A549 (cell line): Measurements from ENCODE around the gene LRRFIP2. TPM values are rescaled to one million over a fixed set of nuclear protein-coding genes. Genes with fewer than 3 reads are reported as not detected.

Source experiments
- ATAC-seq, 2 experiments: fragments of 200-7000 bp in 1 of 2; fragments of >200 bp in 1 of 2; cut with Nextera tagmentation in 1 of 2; cut with Tn5 transposase in 1 of 2; 3 replicates each; pipeline versions ENCODE4 v1.8.0 to v1.9.1; 2018 to 2020; ENCODE audit warnings: mild to moderate bottlenecking in 1 of 2, moderate library complexity in 1 of 2
- CTCF ChIA-PET: fragments of 300-600 bp; sonication (Branson Sonifier 250); formaldehyde crosslinking; extraction: SDS; loops from one replicate; lab custom pipeline; 2021; ENCODE audit warnings: antibody characterized with exemption, inconsistent platforms; lab: Yijun Ruan, JAX
- POLR2A ChIA-PET: fragments of 350-600 bp; formaldehyde crosslinking; extraction: SDS; loops from one replicate; lab custom pipeline; 2021; ENCODE audit warnings: antibody characterized with exemption, inconsistent platforms; lab: Yijun Ruan, JAX
- DNase-seq, 2 experiments: peaks; one replicate each; pipeline versions ENCODE4 v3.0.0 to v3.0.0-alpha.2; 2011 to 2016; ENCODE audit warnings: low read depth in 1 of 2, low spot score in 1 of 2
- FAIRE-seq: peaks from 2 replicates; lab custom pipeline; 2011; peaks lifted over from hg19 to GRCh38; lab: Jason Lieb, UNC
- H3K27ac ChIP-seq, 2 experiments: fragments of >200 bp; sonication (Bioruptor Twin); formaldehyde crosslinking; 3 replicates each; pipeline ENCODE4 v1.5.1; 2016 to 2017
- H3K4me1 ChIP-seq: fragments of >200 bp; sonication (Bioruptor Twin); formaldehyde crosslinking; 3 replicates; pipeline ENCODE4 v1.6.1; 2016
- H3K4me2 ChIP-seq: fragments of >200 bp; sonication (Bioruptor Twin); formaldehyde crosslinking; 3 replicates; pipeline ENCODE4 v1.6.1; 2016
- H3K4me3 ChIP-seq: fragments of >200 bp; sonication (Bioruptor Twin); formaldehyde crosslinking; 3 replicates; pipeline ENCODE4 v1.5.1; 2016
- H3K9me3 ChIP-seq: fragments of >200 bp; sonication (Bioruptor Twin); formaldehyde crosslinking; 3 replicates; pipeline ENCODE4 v1.6.1; 2016
- ATOH8 ChIP-seq: fragments of 250-450 bp; sonication (Bioruptor Pico); IDR thresholded peaks from 2 replicates; pipeline ENCODE4 v1.5.0; 2020; ENCODE audit warnings: low read depth, mild to moderate bottlenecking, moderate library complexity
- BCL3 ChIP-seq: fragments of >200 bp; sonication (Bioruptor Twin); formaldehyde crosslinking; IDR thresholded peaks from 3 replicates; pipeline ENCODE4 v1.6.1; 2016
- E2F6 ChIP-seq: IDR thresholded peaks from 2 replicates; pipeline ENCODE4 v1.6.1; 2012; ENCODE audit warnings: low read depth, borderline replicate concordance
- EP300 ChIP-seq, 2 experiments: fragments of >200 bp; sonication (Bioruptor Twin); formaldehyde crosslinking; IDR thresholded peaks; 2 replicates in 1 of 2; 3 replicates in 1 of 2; pipeline ENCODE4 v1.6.1; 2016 to 2017
- GATA3 ChIP-seq: IDR thresholded peaks from 2 replicates; pipeline ENCODE4 v1.6.1; 2012; ENCODE audit warnings: borderline replicate concordance
- HDAC2 ChIP-seq: fragments of 200-600 bp; sonication (generic); IDR thresholded peaks from 2 replicates; pipeline ENCODE4 v1.6.1; 2016
- HES2 ChIP-seq: fragments of >200 bp; sonication (Bioruptor Twin); formaldehyde crosslinking; IDR thresholded peaks from 2 replicates; pipeline ENCODE4 v1.6.1; 2016
- HOXA7 ChIP-seq: fragments of 250-450 bp; sonication (Bioruptor Pico); IDR thresholded peaks from 2 replicates; pipeline ENCODE4 v1.5.0; 2020; ENCODE audit warnings: mild to moderate bottlenecking, moderate library complexity
- HOXB13 ChIP-seq: fragments of 250-450 bp; sonication (Bioruptor Pico); IDR thresholded peaks from 2 replicates; pipeline ENCODE4 v1.5.0; 2020; ENCODE audit warnings: low read depth, mild to moderate bottlenecking, moderate library complexity
- HOXB5 ChIP-seq: fragments of 250-450 bp; sonication (Bioruptor Pico); IDR thresholded peaks from 2 replicates; pipeline ENCODE4 v1.5.0; 2020; ENCODE audit warnings: mild to moderate bottlenecking, moderate library complexity
- JUN ChIP-seq, 2 experiments: fragments of >200 bp; sonication (Bioruptor Twin); formaldehyde crosslinking; IDR thresholded peaks; 2 replicates in 1 of 2; 3 replicates in 1 of 2; pipeline ENCODE4 v1.6.1; 2016 to 2017
- MAX ChIP-seq: IDR thresholded peaks from 2 replicates; pipeline ENCODE4 v1.6.1; 2012
- MYC ChIP-seq: IDR thresholded peaks from 2 replicates; pipeline ENCODE4 v1.6.1; 2012; ENCODE audit warnings: mild to moderate bottlenecking, inconsistent platforms, low read length, improper control_type of control experiment, borderline replicate concordance
- NR3C1 ChIP-seq: fragments of >200 bp; sonication (Bioruptor Twin); formaldehyde crosslinking; IDR thresholded peaks from 3 replicates; pipeline ENCODE4 v1.6.1; 2017
- PBX3 ChIP-seq: IDR thresholded peaks from 2 replicates; pipeline ENCODE4 v1.6.1; 2012
- PHF8 ChIP-seq: fragments of 200-600 bp; sonication (generic); IDR thresholded peaks from 2 replicates; pipeline ENCODE4 v1.6.1; 2016; ENCODE audit warnings: low read depth, mild to moderate bottlenecking, antibody characterized with exemption, moderate library complexity, borderline replicate concordance
- POLR2A ChIP-seq: IDR thresholded peaks from 2 replicates; pipeline ENCODE4 v1.6.1; 2012; ENCODE audit warnings: mild to moderate bottlenecking, low read length
- RAD21 ChIP-seq, 2 experiments: fragments of >200 bp in 1 of 2; sonication (Bioruptor Twin) in 1 of 2; formaldehyde crosslinking in 1 of 2; IDR thresholded peaks in 1 of 2; conservative IDR thresholded peaks in 1 of 2; 2 replicates in 1 of 2; 3 replicates in 1 of 2; pipeline ENCODE4 v1.6.1; 2012 to 2018; ENCODE audit warnings: inconsistent platforms in 1 of 2
- RCOR1 ChIP-seq: fragments of 150-350 bp; IDR thresholded peaks from 2 replicates; pipeline ENCODE4 v1.6.1; 2014; ENCODE audit warnings: antibody characterized with exemption, low read length, low read depth
- REST ChIP-seq: fragments of 200-600 bp; sonication (generic); IDR thresholded peaks from 2 replicates; pipeline ENCODE4 v1.6.1; 2016; ENCODE audit warnings: antibody characterized with exemption, mild to moderate bottlenecking, moderate library complexity
- TP53 ChIP-seq: fragments of 250-450 bp; sonication (Bioruptor Pico); IDR thresholded peaks from 2 replicates; pipeline ENCODE4 v1.5.0; 2021; ENCODE audit warnings: mild to moderate bottlenecking, moderate library complexity
- ZNF302 ChIP-seq: fragments of 250-450 bp; sonication (Bioruptor Pico); IDR thresholded peaks from 2 replicates; pipeline ENCODE4 v1.9.0; 2021; ENCODE audit warnings: inconsistent platforms, mild to moderate bottlenecking, moderate library complexity
- ZSCAN20 ChIP-seq: fragments of 250-450 bp; sonication (Bioruptor Pico); IDR thresholded peaks from 2 replicates; pipeline ENCODE4 v1.8.0; 2022; ENCODE audit warnings: mild to moderate bottlenecking, moderate library complexity
- WGBS: methylation state at CpG from one replicate; pipeline ENCODE4 v1.1.6; 2017; ENCODE audit errors: missing lambda C conversion rate; 5-methylcytosine and 5-hydroxymethylcytosine counted together
- polyA plus RNA-seq, 4 experiments: library from polyadenylated mRNA; depleted of rRNA in 3 of 4; stranded (reverse); fragments of >200 nt; fragmentation: RNase III in 1 of 4; extraction: RNeasy Plus Mini Kit Qiagen cat#74134 plus additional on column Dnase treatment in 1 of 4; gene quantifications; 2 replicates in 3 of 4; 3 replicates in 1 of 4; pipeline ENCODE4 v1.2.3, GENCODE V29; 2011 to 2017

Gene LRRFIP2
- polyA plus RNA-seq, 2 of the 4 experiments (the other 2 are of a cell fraction) = 48.0 to 66.4 TPM

- no peak for TF ChIP-seq HOXA7
- no peak for TF ChIP-seq NR3C1
- no peak for TF ChIP-seq BCL3
- no peak for TF ChIP-seq HES2
- no peak for TF ChIP-seq HOXB13 (CRISPR knock-in tag)
- no peak for TF ChIP-seq HDAC2
- no peak for TF ChIP-seq TP53 (CRISPR knock-in tag)
- TF ChIP-seq POLR2A = no peak
- TF ChIP-seq RAD21 (conservative IDR thresholded peaks at IDR 0.05 in 1 of 2, IDR thresholded peaks at IDR 0.05 in 1 of 2) = no peak
- TF ChIP-seq JUN (IDR thresholded peaks at IDR 0.05) = no peak
- TF ChIP-seq GATA3 = no peak
- TF ChIP-seq PBX3 = no peak
- no peak for TF ChIP-seq ZSCAN20 (CRISPR knock-in tag)
- no peak for TF ChIP-seq HOXB5 (CRISPR knock-in tag)
- TF ChIP-seq PHF8 = no peak
- no peak for TF ChIP-seq RCOR1
- TF ChIP-seq ATOH8 (CRISPR knock-in tag) = no peak
- CTCF ChIA-PET = interaction anchor here (0.7 kb wide), 2 partner anchors 18 to 197 kb away, joined by 3 read pairs; no protein-coding TSS in a partner anchor
- no peak for ATAC-seq
- H3K4me3 ChIP-seq = no peak overlapping the region
- no peak for DNase-seq
- POLR2A ChIA-PET = no interaction called here
- H3K4me1 ChIP-seq = peaks cover 34% of the 10 kb centered on the region
- H3K4me2 ChIP-seq = no peak overlapping the region
- H3K9me3 ChIP-seq = no peaks in the 10 kb centered on the region
- FAIRE-seq = no peak
- H3K27ac ChIP-seq = no peak overlapping the region
Observed at GRCh38 chr3:37126856-37127255, 47.5 kb downstream of the LRRFIP2 start.

GRCh38 chr3:37125195-37126073, 48.9 kb downstream of the LRRFIP2 start:
- DNase-seq (no peak), ATAC-seq (no peak), FAIRE-seq (no peak)
- Histone ChIP-seq H3K9me3 (no peaks in the 10 kb centered on the region), H3K4me2 (no peak overlapping the region), H3K4me3 (no peak overlapping the region), H3K27ac (no peak overlapping the region), H3K4me1 (peaks cover 25% of the 10 kb centered on the region)
- TF ChIP-seq ZNF302 (CRISPR knock-in tag) (no peak), MAX (no peak), EP300 (IDR thresholded peaks at IDR 0.05) (no peak), POLR2A (no peak), E2F6 (no peak), MYC (no peak), REST (no peak), GATA3 (no peak)
- WGBS = 78% methylated on average over 1 of the region's 1 CpG
- POLR2A ChIA-PET = no interaction called here
- CTCF ChIA-PET = interaction anchor here (0.6 kb wide), 2 partner anchors 38 to 158 kb away, joined by 3 to 4 read pairs; no protein-coding TSS in a partner anchor
